ENCODE data around the gene ATP11A. TPM values are rescaled to one million over a fixed set of nuclear protein-coding genes. Genes with fewer than 3 reads are reported as not detected.

The ATP11A gene
- total and polyA plus RNA-seq, 2 experiments from 2014 or later, result 12.3 to 52.6 TPM

- Histone ChIP-seq H4K20me1 (replicated peaks; ENCODE audit: insufficient read depth) (no peaks in the 10 kb centered on the region; the same call in 1 of the 2 replicates), H3K27me3 (ENCODE audit: insufficient read depth) (no peaks in the 10 kb centered on the region), H3K4me1 (ENCODE audit: insufficient read depth) (no peaks in the 10 kb centered on the region), H3F3A (replicated peaks; ENCODE audit: low read depth) (no peaks in the 10 kb centered on the region), H3K36me3 (ENCODE audit: insufficient read depth) (peaks cover 11% of the 10 kb centered on the region; the same call in 1 of the 2 replicates), H3K27ac (ENCODE audit: low read depth) (no peak overlapping the region), H3K9me2 (ENCODE audit: insufficient read depth) (no peaks in the 10 kb centered on the region), H3K4me2 (no peak overlapping the region), H3K4me3 (no peak overlapping the region), H3K79me2 (replicated peaks; ENCODE audit: insufficient read depth) (no peaks in the 10 kb centered on the region), H2AFZ (no peak overlapping the region)
- no peak overlapping the region; the same call in 1 of the 2 replicates for H3K27ac Mint-ChIP-seq
- H3K4me1 Mint-ChIP-seq, result no peaks in the 10 kb centered on the region
- peaks cover 2% of the 10 kb centered on the region; the same call in 1 of the 3 replicates for H3K9me3 Mint-ChIP-seq
- H3K36me3 Mint-ChIP-seq (ENCODE audit: low read depth), result peaks cover 81% of the 10 kb centered on the region
- H3K4me3 Mint-ChIP-seq, result no peak overlapping the region
- DNase-seq (ENCODE audit: low spot score) (no peak), ATAC-seq (no peak)
- peaks cover 5% of the 10 kb centered on the region for H3K27me3 Mint-ChIP-seq (ENCODE audit: insufficient read depth, low read depth, poor library complexity)
- TF ChIP-seq STAT1 (IDR thresholded peaks at IDR 0.05; ENCODE audit: unreplicated experiment) (no peak), REST (IDR thresholded peaks at IDR 0.05; ENCODE audit: unreplicated experiment) (no peak), EZH2 (IDR thresholded peaks at IDR 0.05; ENCODE audit: low read depth, unreplicated experiment) (no peak), ZNF331 (CRISPR knock-in tag; IDR thresholded peaks at IDR 0.05; ENCODE audit: low read depth) (no peak), ZNF462 (CRISPR knock-in tag; IDR thresholded peaks at IDR 0.05) (no peak), ETS1 (IDR thresholded peaks at IDR 0.05) (no peak), CTCF (conservative IDR thresholded peaks at IDR 0.05; ENCODE audit: low read depth in 2 of 2) (no peak), NANOG (IDR thresholded peaks at IDR 0.05; ENCODE audit: borderline replicate concordance) (no peak), JUNB (IDR thresholded peaks at IDR 0.05; ENCODE audit: unreplicated experiment) (no peak), POLR2AphosphoS5 (IDR thresholded peaks at IDR 0.05; ENCODE audit: low read depth) (no peak), CREB1 (CRISPR knock-in tag; IDR thresholded peaks at IDR 0.05; ENCODE audit: low read depth) (no peak), EZH2phosphoT487 (IDR thresholded peaks at IDR 0.05; ENCODE audit: unreplicated experiment) (no peak), ZNF114 (CRISPR knock-in tag; IDR thresholded peaks at IDR 0.05) (no peak)
Measured at GRCh38 chr13:112828756-112829155, 138.9 kb downstream of the ATP11A start.

All from GM23338 (cell line).